Ammon's horn (tissue), 1 donor: ENCODE results near the gene TM9SF3.

ENCODE experiments used
- DNase-seq: peaks from one replicate; pipeline ENCODE4 v3.0.0-alpha.2; 2016; ENCODE audit warnings: low spot score

Gene TM9SF3

GRCh38 chr10:96509017-96509641 lies 77.7 kb downstream of the TM9SF3 start:
- DNase-seq = no peak

GRCh38 chr10:96507044-96507443 lies 79.8 kb downstream of the TM9SF3 start:
- no peak for DNase-seq

- DNase-seq = no peak
These were observed 81.4 kb downstream of the TM9SF3 start for GRCh38 chr10:96505150-96506136.

GRCh38 chr10:96502561-96503282 lies 84.1 kb downstream of the TM9SF3 start:
- DNase-seq = peak; percentile 47

- no peak for DNase-seq
These were observed 84.8 kb downstream of the TM9SF3 start for GRCh38 chr10:96501985-96502384.

- DNase-seq = no peak
These were observed 86.3 kb downstream of the TM9SF3 start for GRCh38 chr10:96500519-96500918.

- no peak for DNase-seq
These were observed 86.8 kb downstream of the TM9SF3 start for GRCh38 chr10:96500050-96500449.

- no peak for DNase-seq
These were observed 89.4 kb downstream of the TM9SF3 start for GRCh38 chr10:96497391-96497790.

- DNase-seq = no peak
These were observed 90.4 kb downstream of the TM9SF3 start for GRCh38 chr10:96496281-96496925.

GRCh38 chr10:96495544-96495943 lies 91.3 kb downstream of the TM9SF3 start:
- DNase-seq = no peak

- DNase-seq = no peak
These were observed 92.1 kb downstream of the TM9SF3 start for GRCh38 chr10:96494694-96495093.

- DNase-seq = no peak
These were observed 92.8 kb downstream of the TM9SF3 start for GRCh38 chr10:96493871-96494525.

- no peak for DNase-seq
These were observed 93.6 kb downstream of the TM9SF3 start for GRCh38 chr10:96493254-96493653.

GRCh38 chr10:96491303-96491702 lies 95.5 kb downstream of the TM9SF3 start:
- DNase-seq = no peak

GRCh38 chr10:96488161-96488935 lies 98.5 kb downstream of the TM9SF3 start:
- DNase-seq = no peak

GRCh38 chr10:96482815-96483588 lies 103.8 kb downstream of the TM9SF3 start:
- DNase-seq = no peak

- DNase-seq = no peak
These were observed 108.5 kb downstream of the TM9SF3 start for GRCh38 chr10:96478355-96478754.

- no peak for DNase-seq
These were observed 112.9 kb downstream of the TM9SF3 start for GRCh38 chr10:96473866-96474265.

GRCh38 chr10:96470116-96470743 lies 116.6 kb downstream of the TM9SF3 start:
- DNase-seq = peak; percentile 84
